Naive thymus-derived CD4-positive, alpha-beta T cell (primary cell): ENCODE data around the gene CHTF8. TPM values are rescaled to one million over a fixed set of nuclear protein-coding genes. Genes with fewer than 3 reads are reported as not detected.
"Not testable (repeated sequence)": the region's sequence is repeated elsewhere in the genome, so short reads cannot be mapped to it uniquely, and the experiment has no call there.

Experiments used
- ATAC-seq: fragments of 150-1000 bp; cut with Tn5 transposase; 2 replicates; pipeline ENCODE4 v1.10.0; 2021; ENCODE audit warnings: mild to moderate bottlenecking, moderate library complexity
- CTCF ChIA-PET: fragments of 350-600 bp; sonication (Branson Sonifier 250); formaldehyde crosslinking; loops from one replicate; lab custom pipeline; 2021; ENCODE audit warnings: antibody characterized with exemption; lab: Charles Lee
- POLR2A ChIA-PET: fragments of 350-600 bp; sonication (Branson Sonifier 250); formaldehyde crosslinking; loops from one replicate; lab custom pipeline; 2021; ENCODE audit warnings: antibody characterized with exemption, inconsistent platforms; lab: Charles Lee
- DNase-seq, 9 donors: peaks; one replicate each; pipeline versions ENCODE4 v3.0.0 to v3.0.0-alpha.2; 2020 to 2022; ENCODE audit warnings: mixed read lengths in 1 of 9
- H3K27ac ChIP-seq: one replicate; pipeline ENCODE4 v1.7.0; 2013; ENCODE audit warnings: mild to moderate bottlenecking, low read depth, low read length, moderate library complexity
- H3K27me3 ChIP-seq, 2 donors: one replicate each; pipeline ENCODE4 v1.7.0; 2013; ENCODE audit warnings: low read length in 2 of 2, mild to moderate bottlenecking in 2 of 2, moderate library complexity in 2 of 2; ENCODE audit not compliant: control insufficient read depth in 2 of 2, insufficient read depth in 2 of 2
- H3K36me3 ChIP-seq, 3 experiments: 1 replicate in 2 of 3; 2 replicates in 1 of 3; pipeline ENCODE4 v1.7.0; 2013; ENCODE audit warnings: low read length in 3 of 3, mild to moderate bottlenecking in 3 of 3, moderate library complexity in 1 of 3; ENCODE audit not compliant: insufficient read depth in 3 of 3, control insufficient read depth in 2 of 3
- H3K4me1 ChIP-seq, 2 donors: one replicate each; pipeline ENCODE4 v1.7.0; 2013; ENCODE audit warnings: low read length in 2 of 2, mild to moderate bottlenecking in 2 of 2, moderate library complexity in 1 of 2; ENCODE audit not compliant: control insufficient read depth in 2 of 2, insufficient read depth in 2 of 2
- H3K4me3 ChIP-seq: 2 replicates; pipeline ENCODE4 v1.7.0; 2013; ENCODE audit warnings: mild to moderate bottlenecking, low read length
- H3K9me3 ChIP-seq, 3 experiments: 1 replicate in 2 of 3; 2 replicates in 1 of 3; pipeline ENCODE4 v1.7.0; 2013; ENCODE audit warnings: low read length in 3 of 3; ENCODE audit not compliant: control insufficient read depth in 2 of 3
- H3K27ac Mint-ChIP-seq, 9 donors: one replicate each; pipeline ENCODE4 v1.8.0; 2020 to 2022; ENCODE audit warnings: mixed read lengths in 9 of 9, mild to moderate bottlenecking in 8 of 9, moderate library complexity in 5 of 9, inconsistent platforms in 2 of 9
- H3K27me3 Mint-ChIP-seq, 5 donors: one replicate each; pipeline ENCODE4 v1.8.0; 2021 to 2022; ENCODE audit warnings: mixed read lengths in 5 of 5, mild to moderate bottlenecking in 1 of 5
- H3K36me3 Mint-ChIP-seq, 5 donors: one replicate each; pipeline ENCODE4 v1.8.0; 2020 to 2022; ENCODE audit warnings: mixed read lengths in 5 of 5, mild to moderate bottlenecking in 3 of 5, inconsistent platforms in 1 of 5
- H3K4me1 Mint-ChIP-seq, 7 donors: one replicate each; pipeline ENCODE4 v1.8.0; 2020 to 2022; ENCODE audit warnings: mixed read lengths in 7 of 7, mild to moderate bottlenecking in 3 of 7, inconsistent platforms in 1 of 7
- H3K4me3 Mint-ChIP-seq, 10 donors: one replicate each; pipeline ENCODE4 v1.8.0; 2020 to 2022; ENCODE audit warnings: mild to moderate bottlenecking in 10 of 10, mixed read lengths in 10 of 10, moderate library complexity in 6 of 10, inconsistent platforms in 2 of 10
- H3K9me3 Mint-ChIP-seq, 11 donors: one replicate each; pipeline ENCODE4 v1.8.0; 2020 to 2022; ENCODE audit warnings: mixed read lengths in 11 of 11, mild to moderate bottlenecking in 4 of 11, inconsistent platforms in 1 of 11, moderate library complexity in 1 of 11
- intact Hi-C, 2 donors: fragments of 100-400 bp; cut with micrococcal nuclease; formaldehyde crosslinking; loops; one replicate each; pipeline ENCODE4 v1.15.1; 2023
- polyA plus RNA-seq, 2 donors: library from polyadenylated mRNA; unstranded; fragments of 300-500 nt; fragmentation: Illumina TruSeq; gene quantifications; one replicate each; pipeline ENCODE4 v1.2.3, GENCODE V29; 2021
- total RNA-seq, 6 experiments: library from RNA in 5 of 6; stranded (reverse) in 5 of 6; gene quantifications; 1 replicate in 5 of 6; 2 replicates in 1 of 6; pipeline ENCODE4 v1.2.3 and lab custom pipeline; 2021 to 2026

Gene CHTF8
- total and polyA plus RNA-seq, 7 experiments from 2014 or later: 53.3 to 210 (median 141) TPM

DNA sequence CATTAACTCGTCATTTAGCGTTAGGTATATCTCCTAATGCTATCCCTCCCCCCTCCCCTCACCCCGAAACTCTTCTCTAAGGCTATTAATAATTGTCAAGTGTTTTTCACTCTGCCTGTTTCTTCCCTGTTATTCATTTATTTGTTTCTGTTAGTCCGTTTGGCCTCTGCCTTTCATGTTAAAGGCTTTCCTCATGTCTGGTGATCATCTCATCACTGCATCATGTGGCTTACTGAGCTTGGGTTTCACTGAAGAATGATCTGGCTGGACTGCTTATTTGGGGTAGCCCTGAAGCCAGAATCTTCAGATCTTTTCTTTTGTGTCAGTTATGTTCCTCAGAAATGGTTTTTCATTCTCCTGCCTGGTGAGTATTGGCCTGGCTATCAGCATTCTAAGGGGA lies 9.5 kb upstream of the CHTF8 start:
- Mint-ChIP-seq H3K36me3 (peaks cover 22 to 53% (median 31%) of the 10 kb centered on the region in 5 donors), H3K27ac (no peak overlapping the region), H3K27me3 (no peaks in the 10 kb centered on the region), H3K9me3 (no peaks in the 10 kb centered on the region), H3K4me1 (peaks cover 0 to 14% (median 5%) of the 10 kb centered on the region in 7 donors), H3K4me3 (no peak overlapping the region)
- H3K27me3 ChIP-seq: no peaks in the 10 kb centered on the region
- no peak overlapping the region for H3K27ac ChIP-seq
- no peaks in the 10 kb centered on the region for H3K9me3 ChIP-seq
- ATAC-seq: no peak
- H3K36me3 ChIP-seq: peaks cover 4 to 77% (median 23%) of the 10 kb centered on the region in 3 experiments
- no peaks in the 10 kb centered on the region for H3K4me1 ChIP-seq
- no peak for DNase-seq
- CTCF ChIA-PET: no interaction called here
- no peak overlapping the region for H3K4me3 ChIP-seq
- intact Hi-C loops: no loop called here
- POLR2A ChIA-PET: interaction anchor here (0.8 kb wide), 1 partner anchor 11 kb away, joined by 3 read pairs; no protein-coding TSS in a partner anchor

DNA sequence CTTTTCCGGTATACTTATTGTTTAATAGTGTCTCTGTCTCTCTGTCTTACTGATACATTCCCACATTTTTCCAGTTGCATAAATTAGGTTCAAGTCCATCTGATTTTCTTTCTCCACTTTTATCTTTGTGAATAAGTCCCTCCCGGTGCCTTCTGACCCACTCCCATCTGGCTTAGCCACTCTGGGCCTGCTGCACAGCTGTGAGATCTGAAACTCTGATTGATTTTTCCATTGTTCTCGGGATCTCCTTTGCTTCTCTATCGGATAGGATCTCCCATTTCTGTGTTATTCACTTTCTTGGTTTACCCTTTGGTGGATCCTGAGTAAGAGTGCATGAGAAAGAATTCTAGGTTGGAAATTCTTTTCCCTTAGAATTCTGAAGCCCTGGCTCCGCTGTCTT lies 8.6 kb upstream of the CHTF8 start:
- H3K27me3 ChIP-seq: no peaks in the 10 kb centered on the region
- no peak overlapping the region for H3K4me3 Mint-ChIP-seq
- peaks cover 6 to 14% (median 11%) of the 10 kb centered on the region in 7 donors for H3K4me1 Mint-ChIP-seq
- ChIA-PET CTCF (no interaction called here), POLR2A (no interaction called here)
- intact Hi-C loops: no loop called here
- ATAC-seq (no peak), DNase-seq (no peak)
- no peak overlapping the region for H3K4me3 ChIP-seq
- H3K36me3 Mint-ChIP-seq: peaks cover 21 to 48% (median 31%) of the 10 kb centered on the region in 5 donors
- H3K27me3 Mint-ChIP-seq: no peaks in the 10 kb centered on the region
- no peaks in the 10 kb centered on the region for H3K9me3 Mint-ChIP-seq
- no peaks in the 10 kb centered on the region for H3K9me3 ChIP-seq
- H3K27ac ChIP-seq: no peak overlapping the region
- H3K27ac Mint-ChIP-seq: no peak overlapping the region
- peaks cover 4 to 77% (median 25%) of the 10 kb centered on the region in 3 experiments for H3K36me3 ChIP-seq
- no peaks in the 10 kb centered on the region for H3K4me1 ChIP-seq

DNA sequence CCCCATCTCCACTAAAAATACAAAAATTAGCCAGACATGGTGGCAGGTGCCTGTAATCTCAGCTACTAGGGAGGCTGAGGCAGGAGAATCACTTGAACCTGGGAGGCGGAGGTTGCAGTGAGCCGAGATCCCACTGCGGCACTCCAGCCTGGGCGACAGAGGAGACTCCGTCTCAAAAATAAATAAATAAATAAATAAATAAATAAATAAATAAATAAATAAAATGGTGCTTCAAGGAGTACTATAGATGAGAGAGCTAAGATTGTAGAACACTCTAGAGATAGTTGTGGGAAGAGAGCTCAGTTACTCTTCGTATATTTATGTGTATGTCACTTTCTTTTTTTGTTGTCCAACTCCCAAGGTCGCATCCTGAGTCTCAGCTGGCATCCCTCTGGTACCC lies 7.1 kb upstream of the CHTF8 start:
- Mint-ChIP-seq H3K36me3 (peaks cover 21 to 51% (median 31%) of the 10 kb centered on the region in 5 donors), H3K4me1 (peaks cover 12 to 22% (median 16%) of the 10 kb centered on the region in 7 donors)
- peaks cover 3 to 69% (median 27%) of the 10 kb centered on the region in 3 experiments for H3K36me3 ChIP-seq
- H3K4me1 ChIP-seq, intact Hi-C loops, H3K4me3 ChIP-seq, H3K27me3 Mint-ChIP-seq, H3K4me3 Mint-ChIP-seq, H3K27me3 ChIP-seq, H3K9me3 Mint-ChIP-seq, H3K9me3 ChIP-seq, POLR2A ChIA-PET, DNase-seq, ATAC-seq, CTCF ChIA-PET, H3K27ac ChIP-seq, H3K27ac Mint-ChIP-seq: not testable (repeated sequence)

DNA sequence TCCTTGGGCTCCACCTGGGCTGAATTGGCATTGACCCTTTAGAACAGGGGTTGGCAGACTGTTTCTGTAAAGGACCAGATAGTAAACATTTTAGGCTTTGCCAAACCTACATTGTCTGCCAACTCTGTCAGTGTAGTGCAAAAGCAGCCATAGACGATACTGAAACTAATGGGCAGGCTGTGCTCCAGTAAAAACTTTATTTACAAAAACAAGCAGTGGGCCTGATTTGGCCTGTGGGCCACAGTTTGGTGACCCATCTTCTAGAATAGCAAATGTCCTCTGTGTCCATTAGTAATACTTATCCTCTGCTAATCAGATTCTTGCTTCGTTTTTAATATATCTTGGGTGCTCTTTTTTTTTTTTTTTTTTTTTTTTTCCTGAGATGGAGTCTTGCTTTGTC lies 6.2 kb upstream of the CHTF8 start:
- intact Hi-C loops: no loop called here
- peaks cover 0 to 63% (median 27%) of the 10 kb centered on the region in 3 experiments for H3K36me3 ChIP-seq
- H3K9me3 ChIP-seq: no peaks in the 10 kb centered on the region
- Mint-ChIP-seq H3K27me3 (no peaks in the 10 kb centered on the region), H3K36me3 (peaks cover 24 to 48% (median 29%) of the 10 kb centered on the region in 5 donors), H3K4me3 (no peak overlapping the region), H3K9me3 (no peaks in the 10 kb centered on the region), H3K4me1 (peaks cover 14 to 29% (median 23%) of the 10 kb centered on the region in 7 donors), H3K27ac (no peak overlapping the region)
- no peak for DNase-seq
- ATAC-seq: no peak
- CTCF ChIA-PET: no interaction called here
- H3K4me1 ChIP-seq: peaks cover 0 to 8% of the 10 kb centered on the region in 2 donors
- H3K4me3 ChIP-seq: no peak overlapping the region
- H3K27ac ChIP-seq: no peak overlapping the region
- POLR2A ChIA-PET: no interaction called here
- H3K27me3 ChIP-seq: no peaks in the 10 kb centered on the region

DNA sequence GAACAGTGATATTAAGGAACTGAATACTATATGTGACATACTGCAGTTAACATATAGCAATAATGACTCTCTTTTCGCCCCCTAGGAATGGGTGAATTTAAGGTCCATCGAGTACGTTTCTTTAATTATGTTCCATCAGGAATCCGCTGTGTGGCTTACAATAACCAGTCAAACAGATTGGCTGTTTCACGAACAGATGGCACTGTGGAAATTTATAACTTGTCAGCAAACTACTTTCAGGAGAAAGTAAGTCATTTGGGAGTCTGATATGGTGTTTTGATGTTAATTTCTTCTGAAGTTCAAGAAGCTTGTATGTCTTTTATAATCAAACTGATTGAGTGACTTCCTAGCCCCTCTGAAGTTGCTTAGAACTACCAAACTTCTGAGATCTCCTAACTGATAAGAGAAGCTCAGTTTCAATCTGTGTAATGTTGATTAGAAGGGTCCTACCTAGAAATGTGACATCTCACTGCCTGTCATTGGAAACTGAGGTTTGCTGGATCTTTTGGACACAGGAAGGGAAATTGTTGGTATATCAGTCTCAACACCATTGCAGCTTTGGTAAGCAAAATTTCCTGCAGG lies 1.1 kb upstream of the CHTF8 start:
- Histone ChIP-seq H3K4me1 (peaks cover 12 to 23% of the 10 kb centered on the region in 2 donors), H3K4me3 (peak overlapping the region; percentile 80), H3K27ac (peak overlapping the region; percentile 88), H3K36me3 (peaks cover 0 to 31% (median 11%) of the 10 kb centered on the region in 3 experiments), H3K9me3 (no peaks in the 10 kb centered on the region), H3K27me3 (no peaks in the 10 kb centered on the region)
- ChIA-PET POLR2A (interaction anchor here (0.9 to 1.4 kb wide), 6 partner anchors 9 to 177 kb away, joined by 3 to 5 read pairs (median 4); partner anchors contain the start of gene SNTB2), CTCF (interaction anchor here (0.6 to 1.8 kb wide), 3 partner anchors 12 to 1657 kb away, joined by 3 to 4 read pairs (median 3); no protein-coding TSS in a partner anchor)
- intact Hi-C loops: loop anchor here (2.0 to 5.0 kb wide), 6 partner anchors 251 to 1906 kb away; partner anchors contain the start of genes FHOD1 (in 1 of the 2), SLC9A5 (in 1 of the 2), TANGO6 (in 1 of the 2) and TERF2 (in 1 of the 2)
- Mint-ChIP-seq H3K36me3 (peaks cover 0 to 14% (median 7%) of the 10 kb centered on the region in 5 donors), H3K27ac (peak overlapping the region; percentile 85 to 97 (median 95)), H3K9me3 (no peaks in the 10 kb centered on the region), H3K4me3 (peak overlapping the region; percentile 91 to 97 (median 94)), H3K27me3 (no peaks in the 10 kb centered on the region), H3K4me1 (peaks cover 16 to 65% (median 61%) of the 10 kb centered on the region in 7 donors)
- no peak for ATAC-seq
- DNase-seq: no peak

DNA sequence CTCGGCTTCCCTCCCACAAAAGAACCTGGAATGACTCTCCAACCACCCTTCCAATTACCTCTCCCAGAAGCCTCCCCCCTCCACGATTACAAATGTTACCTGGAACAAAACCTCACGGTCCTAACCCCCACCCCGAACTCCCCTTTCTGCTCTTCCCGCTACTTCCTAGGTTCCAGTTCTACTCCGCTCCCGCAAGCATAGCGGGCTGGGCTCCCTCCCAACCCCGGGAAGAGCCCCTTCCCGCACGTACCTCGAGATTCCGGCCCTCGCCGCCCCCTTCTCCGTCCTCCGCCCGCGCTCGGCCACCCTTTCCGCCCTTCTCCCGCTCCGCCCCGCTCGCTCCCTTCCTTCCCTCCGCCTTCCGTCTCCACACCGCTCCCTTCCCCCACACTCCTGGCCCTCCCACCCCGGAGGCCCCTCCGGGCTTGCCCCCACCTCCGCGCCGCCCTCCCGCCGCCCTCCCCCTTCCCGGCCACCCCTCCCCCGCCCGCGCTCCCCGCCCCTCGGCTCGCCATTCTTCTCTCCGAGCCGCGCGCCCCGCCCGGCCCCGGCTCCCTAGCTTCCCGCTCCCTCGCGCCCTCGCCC lies 457 bp downstream of the CHTF8 start:
- Mint-ChIP-seq H3K4me1 (peaks cover 23 to 76% (median 63%) of the 10 kb centered on the region in 7 donors), H3K27me3 (no peaks in the 10 kb centered on the region), H3K36me3 (peaks cover 0 to 9% (median 4%) of the 10 kb centered on the region in 5 donors), H3K9me3 (no peaks in the 10 kb centered on the region), H3K4me3 (peak overlapping the region; percentile 91 to 97 (median 94)), H3K27ac (peak overlapping the region; percentile 85 to 97 (median 95))
- Histone ChIP-seq H3K27ac (peak overlapping the region; percentile 88), H3K9me3 (no peaks in the 10 kb centered on the region), H3K27me3 (no peaks in the 10 kb centered on the region), H3K36me3 (peaks cover 0 to 16% (median 3%) of the 10 kb centered on the region in 3 experiments), H3K4me3 (peak overlapping the region; percentile 80), H3K4me1 (peaks cover 12 to 23% of the 10 kb centered on the region in 2 donors)
- intact Hi-C loops: loop anchor here (1.0 to 5.0 kb wide), 15 partner anchors 8 to 1905 kb away; partner anchors contain the start of genes SNTB2 (in 2 of the 2), VPS4A (in 2 of the 2), COG8 (in 1 of the 2) and FHOD1 (in 1 of the 2)
- ChIA-PET POLR2A (interaction anchor here (0.6 to 1.3 kb wide), 9 partner anchors 10 to 1663 kb away, joined by 3 to 6 read pairs (median 4); partner anchors contain the start of gene SNTB2), CTCF (interaction anchor here (0.6 to 1.8 kb wide), 2 partner anchors 11 to 14 kb away, joined by 3 to 4 read pairs; no protein-coding TSS in a partner anchor)
- ATAC-seq: peak; percentile 75
- peak in 2 of 9 donors; percentile 73 to 82 for DNase-seq
